ENCODE measurements around the gene SAMSN1. TPM values are rescaled to one million over a fixed set of nuclear protein-coding genes. Genes with fewer than 3 reads are reported as not detected.
"Not testable (repeated sequence)": the region's sequence is repeated elsewhere in the genome, so short reads cannot be mapped to it uniquely, and the experiment has no call there.

SAMSN1 gene
- total RNA-seq, 4 donors from 2014 or later, result 1.3 to 7.4 (median 1.9) TPM

GRCh38 chr21:14500873-14501272 is 45.2 kb downstream of the SAMSN1 start:
- Histone ChIP-seq H3K36me3 (no peaks in the 10 kb centered on the region), H3K4me3 (replicated peaks in 1 of 3) (no peak overlapping the region), H3K9me3 (no peaks in the 10 kb centered on the region), H3K27me3 (no peaks in the 10 kb centered on the region), H3K4me1 (no peaks in the 10 kb centered on the region), H3K27ac (no peak overlapping the region)
- DNase-seq, result no peak
- TF ChIP-seq POLR2A (IDR thresholded peaks at IDR 0.05) (no peak), CTCF (IDR thresholded peaks at IDR 0.05) (no peak)
- WGBS, 2 donors, result 90 to 93% methylated on average over 2 of the region's 2 CpGs
- intact Hi-C loops (cut with DNase I), result no loop called here

- WGBS, 2 donors, result 41 to 84% methylated on average over 1 of the region's 1 CpG
- no peak overlapping the region for H3K4me3 ChIP-seq (replicated peaks in 1 of 3)
- no peaks in the 10 kb centered on the region for H3K4me1 ChIP-seq
- H3K9me3 ChIP-seq, result no peaks in the 10 kb centered on the region
- TF ChIP-seq POLR2A (IDR thresholded peaks at IDR 0.05), result no peak
- no peak for TF ChIP-seq CTCF (IDR thresholded peaks at IDR 0.05)
- DNase-seq, result no peak
- intact Hi-C loops (cut with DNase I), result no loop called here
- no peaks in the 10 kb centered on the region for H3K27me3 ChIP-seq
- H3K27ac ChIP-seq, result no peak overlapping the region
- no peaks in the 10 kb centered on the region for H3K36me3 ChIP-seq
Observed at GRCh38 chr21:14499316-14499715, 46.8 kb downstream of the SAMSN1 start.

DNA sequence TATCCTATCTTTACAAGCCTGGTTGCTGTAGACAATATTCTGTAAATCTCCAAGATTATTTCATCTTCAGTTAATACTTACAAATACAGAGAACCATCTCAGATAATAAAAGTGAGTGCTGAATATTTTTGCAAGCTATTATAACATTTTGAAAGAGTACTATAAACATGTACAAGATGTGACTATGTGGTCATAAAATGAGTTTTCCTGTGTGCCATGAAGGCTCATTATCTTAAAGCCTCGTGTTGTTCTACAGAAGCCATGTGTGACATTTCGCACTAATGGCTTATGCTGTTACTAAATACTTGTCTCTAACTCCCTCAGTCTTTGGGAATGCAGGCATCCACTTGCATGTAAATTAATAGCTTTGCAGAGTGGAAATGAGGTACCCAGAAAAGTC is 48.3 kb downstream of the SAMSN1 start:
- Histone ChIP-seq H3K4me3 (replicated peaks in 1 of 3) (no peak overlapping the region), H3K36me3 (no peaks in the 10 kb centered on the region), H3K27me3 (no peaks in the 10 kb centered on the region), H3K27ac (no peak overlapping the region), H3K9me3 (no peaks in the 10 kb centered on the region), H3K4me1 (no peaks in the 10 kb centered on the region)
- WGBS, 2 donors, result 68 to 69% methylated on average over 2 of the region's 2 CpGs
- DNase-seq, result no peak
- no peak for TF ChIP-seq CTCF (IDR thresholded peaks at IDR 0.05)
- TF ChIP-seq POLR2A (IDR thresholded peaks at IDR 0.05), result no peak
- intact Hi-C loops (cut with DNase I), result no loop called here

DNA sequence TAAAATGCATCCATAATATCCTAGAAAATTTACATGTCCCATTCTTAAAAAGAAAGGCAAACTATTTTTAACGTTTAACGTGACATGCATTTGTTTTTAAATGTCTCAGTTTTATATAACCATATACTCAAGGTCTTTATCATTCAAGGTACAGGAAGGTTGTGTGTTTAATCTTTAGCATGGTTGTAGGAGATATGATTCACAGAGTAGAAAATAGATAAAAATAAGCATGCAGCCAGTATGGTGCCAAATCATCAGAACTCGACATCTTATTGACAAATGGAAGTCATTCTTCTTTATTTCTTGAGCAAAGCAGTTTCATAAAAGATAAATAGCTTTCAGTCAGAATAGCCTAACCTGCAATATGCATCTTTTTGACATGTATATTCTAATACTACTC is 51.0 kb downstream of the SAMSN1 start:
- intact Hi-C loops (cut with DNase I), result no loop called here
- TF ChIP-seq POLR2A (IDR thresholded peaks at IDR 0.05) (no peak), CTCF (IDR thresholded peaks at IDR 0.05) (no peak)
- no peak for DNase-seq
- Histone ChIP-seq H3K4me1 (no peaks in the 10 kb centered on the region), H3K4me3 (replicated peaks in 1 of 3) (no peak overlapping the region), H3K27ac (no peak overlapping the region), H3K9me3 (no peaks in the 10 kb centered on the region), H3K36me3 (no peaks in the 10 kb centered on the region), H3K27me3 (no peaks in the 10 kb centered on the region)
- WGBS, 2 donors, result 83 to 89% methylated on average over 3 of the region's 3 CpGs

DNA sequence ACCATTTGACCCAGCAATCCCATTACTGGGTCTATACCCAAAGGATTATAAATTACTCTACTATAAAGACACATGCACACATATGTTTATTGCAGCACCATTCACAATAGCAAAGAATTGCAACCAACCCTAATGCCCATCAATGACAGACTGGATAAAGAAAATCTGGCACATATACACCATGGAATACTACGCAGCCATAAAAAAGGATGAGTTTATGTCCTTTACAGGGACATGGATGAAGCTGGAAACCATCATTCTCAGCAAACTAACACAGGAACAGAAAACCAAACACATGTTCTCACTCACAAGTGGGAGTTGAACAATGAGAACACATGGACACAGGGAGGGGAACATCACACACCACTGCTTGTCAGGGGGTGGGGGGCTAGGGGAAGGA is 51.9 kb downstream of the SAMSN1 start:
- H3K4me1 ChIP-seq; intact Hi-C loops (cut with DNase I); H3K36me3 ChIP-seq; H3K27me3 ChIP-seq; DNase-seq; H3K9me3 ChIP-seq; H3K4me3 ChIP-seq (replicated peaks in 1 of 3); H3K27ac ChIP-seq: not testable (repeated sequence)
- WGBS, 2 donors, result 90 to 94% methylated on average over 1 of the region's 1 CpG

DNA sequence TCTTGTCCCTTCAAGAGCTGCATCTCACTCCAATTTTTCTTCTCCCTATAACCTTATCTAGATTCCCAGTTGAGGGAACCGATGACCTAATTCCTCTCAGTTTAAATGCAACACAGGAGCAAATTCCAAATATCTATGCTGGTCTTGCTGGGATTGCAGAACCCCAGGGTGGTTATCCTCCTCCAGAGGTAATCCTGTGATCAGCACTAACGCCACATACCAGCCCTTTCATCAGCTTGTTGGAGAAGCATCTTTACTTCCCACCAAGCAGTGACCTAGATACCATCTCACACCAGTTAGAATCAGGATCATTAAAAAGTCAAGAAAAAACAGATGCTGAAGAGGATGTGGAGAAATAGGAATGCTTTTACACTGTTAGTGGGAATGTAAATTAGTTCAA is 52.4 kb downstream of the SAMSN1 start:
- DNase-seq, result no peak
- intact Hi-C loops (cut with DNase I), result no loop called here
- H3K27me3 ChIP-seq, result no peaks in the 10 kb centered on the region
- TF ChIP-seq POLR2A (IDR thresholded peaks at IDR 0.05) (no peak), CTCF (IDR thresholded peaks at IDR 0.05) (no peak)
- no peak overlapping the region for H3K27ac ChIP-seq
- no peaks in the 10 kb centered on the region for H3K4me1 ChIP-seq
- 37 to 51% methylated on average over 2 of the region's 2 CpGs for WGBS, 2 donors
- no peak overlapping the region for H3K4me3 ChIP-seq (replicated peaks in 1 of 3)
- H3K9me3 ChIP-seq, result no peaks in the 10 kb centered on the region
- no peaks in the 10 kb centered on the region for H3K36me3 ChIP-seq
